ENCODE results near the gene GTF2IRD1. TPM values are rescaled to one million over a fixed set of nuclear protein-coding genes. Genes with fewer than 3 reads are reported as not detected.
"Not testable (repeated sequence)": the region's sequence is repeated elsewhere in the genome, so short reads cannot be mapped to it uniquely, and the experiment has no call there.

The GTF2IRD1 gene
- total RNA-seq, 1 donor from 2014 or later = 80.8 TPM

- H3K27ac Mint-ChIP-seq = no peak overlapping the region
- no peak for TF ChIP-seq CTCF (IDR thresholded peaks at IDR 0.05; ENCODE audit: unreplicated experiment)
- DNase-seq (ENCODE audit: low spot score in 2 of 2, unreplicated experiment in 2 of 2) = no peak
- H3K36me3 Mint-ChIP-seq = peaks cover 23% of the 10 kb centered on the region
- no peaks in the 10 kb centered on the region for H3K9me3 Mint-ChIP-seq
- H3K27me3 Mint-ChIP-seq (ENCODE audit: low read depth) = no peaks in the 10 kb centered on the region
- no peak overlapping the region for H3K4me3 Mint-ChIP-seq
- H3K4me1 Mint-ChIP-seq = no peaks in the 10 kb centered on the region
Observed at GRCh38 chr7:74554178-74554577, 100.5 kb downstream of the GTF2IRD1 start.

- no peaks in the 10 kb centered on the region for H3K27me3 Mint-ChIP-seq (ENCODE audit: low read depth)
- H3K36me3 Mint-ChIP-seq = peaks cover 35% of the 10 kb centered on the region
- no peak for TF ChIP-seq CTCF (IDR thresholded peaks at IDR 0.05; ENCODE audit: unreplicated experiment)
- H3K4me1 Mint-ChIP-seq = no peaks in the 10 kb centered on the region
- no peak overlapping the region for H3K4me3 Mint-ChIP-seq
- H3K27ac Mint-ChIP-seq = no peak overlapping the region
- no peaks in the 10 kb centered on the region for H3K9me3 Mint-ChIP-seq
- no peak for DNase-seq (ENCODE audit: low spot score in 2 of 2, unreplicated experiment in 2 of 2)
Observed at GRCh38 chr7:74560086-74560719, 106.5 kb downstream of the GTF2IRD1 start.

DNA sequence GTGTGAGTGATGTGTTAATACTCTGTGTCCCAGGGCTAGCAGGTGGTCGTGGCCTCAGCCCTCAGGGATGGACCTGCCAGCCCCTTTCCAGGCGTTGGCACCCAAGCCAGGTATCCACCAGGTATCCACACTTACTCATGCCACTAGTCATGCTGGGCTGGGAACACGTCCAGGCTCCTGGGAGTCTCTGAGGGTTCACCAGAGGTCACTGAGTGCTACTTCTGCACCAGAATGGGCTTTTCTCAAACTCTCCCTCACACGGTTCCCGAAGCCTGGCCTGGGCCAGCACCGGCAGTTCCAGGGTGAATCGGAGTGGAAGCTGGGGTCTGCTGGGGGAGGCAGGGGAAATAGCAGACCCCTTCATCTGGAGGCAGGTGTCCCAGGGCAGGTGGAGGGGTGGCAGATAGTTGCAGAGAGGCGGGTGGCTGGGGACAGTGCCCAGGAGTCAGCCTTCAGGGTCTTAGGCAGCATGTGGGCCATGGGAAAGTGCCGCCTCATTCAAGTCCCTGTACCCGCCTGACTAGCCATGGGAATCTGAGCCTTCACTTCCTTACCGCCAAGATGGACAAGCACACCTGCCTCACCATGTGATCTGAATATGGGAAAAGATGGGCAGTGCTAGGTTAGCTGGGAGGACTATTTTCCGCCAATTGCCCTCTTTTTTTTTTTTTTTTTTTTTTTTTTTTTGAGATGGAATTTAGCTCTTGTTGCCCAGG is 108.3 kb downstream of the GTF2IRD1 start:
- Mint-ChIP-seq H3K27me3 (ENCODE audit: low read depth) (no peaks in the 10 kb centered on the region), H3K4me1 (no peaks in the 10 kb centered on the region), H3K36me3 (peaks cover 41% of the 10 kb centered on the region), H3K27ac (no peak overlapping the region), H3K9me3 (no peaks in the 10 kb centered on the region), H3K4me3 (no peak overlapping the region)
- no peak for DNase-seq (ENCODE audit: low spot score in 2 of 2, unreplicated experiment in 2 of 2)
- no peak for TF ChIP-seq CTCF (IDR thresholded peaks at IDR 0.05; ENCODE audit: unreplicated experiment)

DNA sequence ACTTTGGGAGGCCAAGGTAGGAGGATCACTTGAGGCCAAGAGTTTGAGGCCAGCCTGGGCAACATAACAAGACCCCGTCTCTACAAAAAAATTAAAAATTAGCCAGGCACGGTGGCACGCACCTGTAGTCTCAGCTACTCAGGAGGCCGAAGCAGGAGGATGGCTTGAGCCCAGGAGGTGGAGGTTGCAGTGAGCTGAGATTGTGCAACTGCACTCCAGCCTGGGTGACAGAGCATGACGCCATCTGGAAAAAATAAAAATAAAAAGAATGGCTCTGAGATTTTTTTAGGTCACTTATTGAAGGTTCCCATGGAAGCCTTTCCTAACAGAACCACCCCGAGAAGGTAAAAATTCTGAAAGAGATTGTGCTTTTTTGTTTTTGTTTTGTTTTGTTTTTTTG is 109.9 kb downstream of the GTF2IRD1 start:
- H3K9me3 Mint-ChIP-seq; H3K4me3 Mint-ChIP-seq; H3K27me3 Mint-ChIP-seq (ENCODE audit: low read depth); H3K4me1 Mint-ChIP-seq; H3K27ac Mint-ChIP-seq; DNase-seq (ENCODE audit: low spot score in 2 of 2, unreplicated experiment in 2 of 2): not testable (repeated sequence)
- peaks cover 36% of the 10 kb centered on the region for H3K36me3 Mint-ChIP-seq

DNA sequence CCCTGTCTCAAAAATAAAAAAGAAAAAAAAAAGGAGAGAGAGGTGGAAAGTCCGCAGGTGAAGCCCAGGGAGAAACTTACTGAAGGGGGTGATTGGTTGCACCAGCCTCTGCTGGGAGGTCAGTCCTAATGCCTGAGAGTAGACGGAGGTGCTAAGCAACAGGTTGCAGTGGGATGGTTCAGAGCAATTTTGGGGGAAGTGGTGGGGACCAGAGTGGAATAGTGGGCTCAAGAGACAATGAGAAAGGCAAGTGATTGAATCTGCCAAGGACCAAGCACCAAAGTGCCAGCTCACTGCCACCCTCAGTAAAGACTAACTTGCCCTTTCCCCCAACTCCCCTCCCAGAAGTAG is 113.6 kb downstream of the GTF2IRD1 start:
- H3K36me3 Mint-ChIP-seq = peaks cover 36% of the 10 kb centered on the region
- TF ChIP-seq CTCF (IDR thresholded peaks at IDR 0.05; ENCODE audit: unreplicated experiment) = no peak
- no peaks in the 10 kb centered on the region for H3K9me3 Mint-ChIP-seq
- no peak overlapping the region for H3K4me3 Mint-ChIP-seq
- H3K4me1 Mint-ChIP-seq = peaks cover 12% of the 10 kb centered on the region
- DNase-seq (ENCODE audit: low spot score in 2 of 2, unreplicated experiment in 2 of 2) = no peak
- H3K27me3 Mint-ChIP-seq (ENCODE audit: low read depth) = no peaks in the 10 kb centered on the region
- peak overlapping the region; percentile 6 for H3K27ac Mint-ChIP-seq

- Mint-ChIP-seq H3K4me3 (no peak overlapping the region), H3K27me3 (ENCODE audit: low read depth) (no peaks in the 10 kb centered on the region), H3K27ac (peak overlapping the region; percentile 61), H3K4me1 (peaks cover 12% of the 10 kb centered on the region), H3K36me3 (peaks cover 36% of the 10 kb centered on the region), H3K9me3 (no peaks in the 10 kb centered on the region)
- DNase-seq (ENCODE audit: low spot score in 2 of 2, unreplicated experiment in 2 of 2) = no peak
- no peak for TF ChIP-seq CTCF (IDR thresholded peaks at IDR 0.05; ENCODE audit: unreplicated experiment)
Observed at GRCh38 chr7:74568658-74569057, 115.0 kb downstream of the GTF2IRD1 start.

Data from mesothelial cell of epicardium (in vitro differentiated cells).